Left kidney (tissue), 2 donors: ENCODE results near the gene PIK3IP1. TPM values are rescaled to one million over a fixed set of nuclear protein-coding genes. Genes with fewer than 3 reads are reported as not detected.

Experiments
- DNase-seq: peaks from one replicate; pipeline ENCODE4 v3.0.0-alpha.2; 2013
- polyA plus RNA-seq: library from polyadenylated mRNA; unstranded; fragments of 120-200 nt; gene quantifications from one replicate; pipeline ENCODE4 v1.2.1, GENCODE V29; 2013; ENCODE audit not compliant: insufficient read length

The PIK3IP1 gene
- polyA plus RNA-seq, 1 donor: 10.6 TPM

DNA sequence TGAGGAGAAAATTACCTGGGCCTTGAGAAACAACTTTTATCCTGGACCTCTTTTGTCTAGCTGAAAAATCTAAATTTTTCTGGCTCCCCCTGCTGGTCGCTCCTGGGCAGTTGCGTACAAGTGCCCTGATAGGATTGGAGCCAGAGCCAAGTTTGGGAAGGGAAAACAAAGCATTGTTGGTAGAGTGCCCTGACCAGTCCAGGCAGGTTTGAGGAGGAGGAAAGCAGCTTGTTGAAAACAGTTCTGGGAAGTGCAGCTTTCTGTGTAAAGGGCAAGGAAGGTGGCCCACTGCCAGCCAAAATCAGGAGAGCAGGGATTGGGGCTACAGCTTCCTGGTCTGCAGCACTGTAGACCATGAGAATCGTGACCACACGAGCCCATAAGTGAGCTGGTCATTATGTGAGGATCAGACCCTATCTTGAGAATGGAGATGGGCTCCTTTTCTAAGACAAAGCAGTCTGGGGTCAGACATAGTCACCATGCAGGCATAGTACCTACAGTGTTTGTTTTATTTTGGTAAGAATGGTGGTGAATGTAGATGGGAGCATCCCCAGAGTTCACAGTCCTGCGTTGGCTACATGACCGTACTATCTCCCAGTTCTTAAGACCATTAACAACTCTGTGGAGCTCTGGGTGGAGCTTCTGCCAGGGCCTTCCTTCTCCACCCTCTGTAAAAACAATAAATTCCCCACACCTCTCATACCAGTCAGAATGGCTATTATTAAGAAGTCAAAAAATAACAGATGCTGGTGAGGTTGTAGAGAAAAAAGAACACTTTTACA lies 21.3 kb upstream of the PIK3IP1 start:
- peak; percentile 81 for DNase-seq

DNA sequence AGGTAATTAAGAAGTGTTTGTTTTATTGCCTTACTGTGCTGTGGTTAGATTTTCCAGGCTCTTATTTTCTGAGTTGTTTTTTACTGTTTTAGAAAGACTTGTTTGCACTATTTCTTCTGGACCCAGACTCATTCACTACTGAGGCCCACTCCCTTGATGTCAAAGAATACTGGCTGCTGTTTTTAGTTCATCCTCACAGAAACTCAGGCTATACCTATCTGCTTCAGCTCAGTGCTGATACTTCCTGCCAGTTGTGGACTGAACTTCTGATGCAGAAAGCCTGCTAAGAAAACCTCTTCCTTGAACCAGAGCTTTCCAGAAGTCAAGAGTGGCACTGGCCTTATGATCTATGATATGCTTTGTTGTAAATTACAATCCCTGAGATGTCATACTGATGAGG lies 15.9 kb upstream of the PIK3IP1 start:
- no peak for DNase-seq

DNA sequence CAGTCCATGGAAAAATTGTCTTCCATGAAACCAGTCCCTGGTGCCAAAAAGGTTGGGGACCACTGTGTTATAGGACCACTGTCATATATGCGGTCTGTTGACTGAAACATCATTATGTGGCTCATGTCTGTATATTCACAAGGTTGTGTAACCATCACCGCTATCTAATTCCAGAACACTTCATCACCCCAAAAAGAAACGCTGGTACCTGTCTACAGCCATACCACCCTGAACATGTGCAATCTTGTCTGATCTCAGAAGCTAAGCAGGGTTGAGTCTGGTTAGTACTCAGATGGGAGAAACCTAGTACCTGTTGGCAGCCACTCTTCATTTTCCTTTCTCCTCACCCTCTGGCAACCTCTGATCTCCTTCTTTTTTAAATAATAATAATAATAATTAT lies 12.9 kb upstream of the PIK3IP1 start:
- DNase-seq: no peak

DNA sequence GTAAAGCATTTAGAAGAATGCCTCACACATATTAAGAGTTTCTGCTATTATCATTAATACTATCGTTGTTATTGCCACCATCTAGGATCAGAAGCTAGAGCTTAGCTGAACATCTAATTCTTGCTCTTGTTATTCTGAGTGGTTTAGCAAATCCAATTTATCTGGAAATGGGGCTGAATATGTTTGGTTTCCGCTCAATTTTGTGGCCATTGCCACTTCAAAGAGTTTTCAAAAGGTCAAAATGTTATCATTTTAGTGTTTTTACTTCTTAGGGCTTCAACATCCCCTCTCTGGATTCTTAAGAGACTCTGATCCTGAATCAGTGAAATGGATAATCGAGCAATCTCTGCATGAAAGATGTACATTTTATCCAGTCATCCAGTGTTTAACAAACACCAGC lies 10.2 kb upstream of the PIK3IP1 start:
- no peak for DNase-seq

DNA sequence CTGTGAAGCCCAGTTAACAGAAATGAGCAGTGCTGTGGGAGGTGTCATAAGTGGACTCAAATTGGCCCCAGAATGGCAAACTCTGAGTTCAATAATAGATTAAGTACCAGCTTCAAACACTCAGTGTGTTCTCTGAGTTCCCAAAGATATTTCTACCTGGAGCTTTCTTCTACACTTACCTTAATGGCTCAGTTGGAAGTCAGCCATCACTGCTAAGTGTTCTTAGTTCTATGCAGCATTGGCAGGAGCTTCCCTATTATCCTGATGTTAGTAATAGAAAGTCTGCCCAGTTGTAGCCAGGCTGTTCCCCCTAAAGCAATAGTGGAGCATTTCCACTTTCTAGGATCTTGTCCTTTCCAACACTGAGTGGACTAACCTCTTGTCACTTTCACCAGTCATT lies 9.7 kb upstream of the PIK3IP1 start:
- DNase-seq: no peak

DNA sequence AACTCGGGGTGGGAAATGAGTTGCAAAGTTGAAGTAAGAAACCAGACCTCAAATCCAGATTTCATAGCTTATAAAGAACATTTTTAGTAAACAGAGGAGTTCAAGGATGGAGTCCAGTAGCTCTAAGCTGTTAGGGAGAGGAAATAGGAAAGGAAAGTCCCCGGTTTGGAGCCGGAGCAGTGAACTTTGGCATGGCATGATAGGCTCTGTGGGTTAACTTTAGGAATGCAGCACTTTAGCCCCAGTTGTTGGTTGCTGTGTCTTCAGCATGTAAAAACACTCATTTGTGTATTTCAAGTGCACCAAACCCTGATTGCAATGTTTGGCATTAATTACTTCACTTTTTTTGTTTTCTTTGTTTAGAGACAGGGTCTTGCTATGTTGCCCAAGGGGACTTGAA lies 8.6 kb upstream of the PIK3IP1 start:
- DNase-seq: no peak

DNA sequence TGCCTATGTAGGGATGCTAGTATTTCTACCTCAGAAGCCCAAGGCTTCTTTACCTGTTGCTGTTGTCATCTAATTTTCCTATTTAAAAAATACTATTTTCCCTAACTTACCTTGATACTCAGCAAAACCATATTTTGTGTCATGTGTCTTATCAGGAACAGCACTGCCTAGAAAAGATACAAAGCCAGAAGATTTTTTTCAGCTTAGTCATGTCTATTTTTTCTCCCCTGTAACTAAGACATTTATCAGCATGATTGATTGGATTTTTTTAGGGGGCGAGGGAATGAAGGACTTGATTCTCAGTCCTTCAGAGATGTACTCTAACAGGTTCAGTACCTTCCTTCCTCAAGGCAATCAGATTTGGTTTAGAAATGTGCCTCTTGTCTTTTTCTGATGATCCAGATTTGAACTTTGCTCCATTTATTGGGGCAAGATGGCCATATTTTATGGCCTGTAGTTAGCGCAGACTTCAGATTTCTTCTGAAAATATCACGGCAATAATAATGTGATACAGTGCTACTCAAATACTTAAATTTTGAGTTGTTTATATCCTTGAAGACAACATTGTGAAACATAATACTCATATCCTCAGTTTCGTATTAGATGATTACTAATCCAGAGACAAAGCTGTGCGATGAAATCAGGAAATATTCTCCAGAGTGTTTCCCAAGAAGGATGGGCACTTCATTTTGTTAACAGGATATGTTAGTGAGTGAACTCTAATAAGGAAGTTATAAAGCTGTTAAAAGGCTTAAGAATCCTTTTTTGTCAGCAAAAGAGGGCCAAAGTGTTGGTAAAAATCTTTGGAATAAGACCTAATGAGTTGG lies 3.8 kb upstream of the PIK3IP1 start:
- no peak for DNase-seq

DNA sequence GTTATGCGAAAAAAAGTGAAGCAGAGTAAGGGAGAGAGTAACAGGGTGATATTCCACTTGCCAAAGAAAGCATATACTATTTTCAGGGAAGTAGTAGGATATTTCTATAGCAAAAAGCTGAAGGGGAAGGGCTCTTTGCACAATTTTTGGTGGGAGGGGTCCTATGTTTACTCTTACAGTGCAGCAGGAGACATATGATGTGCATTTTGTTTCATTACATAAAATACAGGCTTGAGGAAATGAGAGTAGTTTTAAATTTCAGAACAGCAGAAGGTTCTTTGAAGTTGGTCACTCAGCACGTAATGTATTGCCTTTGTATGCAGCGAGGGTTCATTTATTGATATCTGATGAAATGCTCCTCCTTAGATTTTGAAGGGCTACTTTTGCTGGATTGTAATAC lies 3.1 kb upstream of the PIK3IP1 start:
- no peak for DNase-seq

DNA sequence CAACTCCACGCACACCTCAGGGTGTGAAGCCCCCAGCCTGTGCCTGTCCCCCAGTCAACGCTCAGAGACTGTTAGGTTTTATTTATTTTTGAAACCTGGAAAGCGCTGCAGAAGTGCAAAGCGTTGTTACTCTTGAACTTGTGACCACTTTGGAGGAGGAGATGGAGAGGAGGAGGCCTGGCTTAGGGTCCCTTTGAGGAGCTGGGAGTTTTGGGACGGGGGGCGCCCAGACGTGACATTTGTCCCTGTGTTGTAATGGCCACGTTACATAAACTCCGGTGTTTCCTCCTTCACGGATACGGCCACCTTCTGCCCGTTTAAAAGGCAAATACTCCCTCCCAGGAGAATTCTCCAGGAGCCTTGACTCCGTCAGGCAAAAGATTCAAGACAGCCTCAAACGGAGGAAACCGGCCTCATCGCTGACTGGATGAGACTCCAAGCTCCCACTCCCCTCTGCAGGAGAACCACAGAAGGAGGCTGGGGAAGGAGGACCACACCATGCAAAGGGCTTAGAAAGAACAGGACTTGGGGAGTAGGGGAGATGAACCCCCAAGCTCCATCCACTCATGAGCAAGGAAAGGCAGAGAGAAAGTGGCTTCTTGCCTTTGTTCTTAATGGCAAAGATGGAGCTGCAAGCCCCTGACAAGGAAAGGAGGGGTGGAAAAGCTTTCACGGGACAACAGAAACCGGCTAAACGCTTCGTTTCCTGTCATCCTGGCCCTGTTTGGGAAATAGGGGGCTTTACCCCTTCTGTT lies 630 bp downstream of the PIK3IP1 start:
- DNase-seq: peak; percentile 33

DNA sequence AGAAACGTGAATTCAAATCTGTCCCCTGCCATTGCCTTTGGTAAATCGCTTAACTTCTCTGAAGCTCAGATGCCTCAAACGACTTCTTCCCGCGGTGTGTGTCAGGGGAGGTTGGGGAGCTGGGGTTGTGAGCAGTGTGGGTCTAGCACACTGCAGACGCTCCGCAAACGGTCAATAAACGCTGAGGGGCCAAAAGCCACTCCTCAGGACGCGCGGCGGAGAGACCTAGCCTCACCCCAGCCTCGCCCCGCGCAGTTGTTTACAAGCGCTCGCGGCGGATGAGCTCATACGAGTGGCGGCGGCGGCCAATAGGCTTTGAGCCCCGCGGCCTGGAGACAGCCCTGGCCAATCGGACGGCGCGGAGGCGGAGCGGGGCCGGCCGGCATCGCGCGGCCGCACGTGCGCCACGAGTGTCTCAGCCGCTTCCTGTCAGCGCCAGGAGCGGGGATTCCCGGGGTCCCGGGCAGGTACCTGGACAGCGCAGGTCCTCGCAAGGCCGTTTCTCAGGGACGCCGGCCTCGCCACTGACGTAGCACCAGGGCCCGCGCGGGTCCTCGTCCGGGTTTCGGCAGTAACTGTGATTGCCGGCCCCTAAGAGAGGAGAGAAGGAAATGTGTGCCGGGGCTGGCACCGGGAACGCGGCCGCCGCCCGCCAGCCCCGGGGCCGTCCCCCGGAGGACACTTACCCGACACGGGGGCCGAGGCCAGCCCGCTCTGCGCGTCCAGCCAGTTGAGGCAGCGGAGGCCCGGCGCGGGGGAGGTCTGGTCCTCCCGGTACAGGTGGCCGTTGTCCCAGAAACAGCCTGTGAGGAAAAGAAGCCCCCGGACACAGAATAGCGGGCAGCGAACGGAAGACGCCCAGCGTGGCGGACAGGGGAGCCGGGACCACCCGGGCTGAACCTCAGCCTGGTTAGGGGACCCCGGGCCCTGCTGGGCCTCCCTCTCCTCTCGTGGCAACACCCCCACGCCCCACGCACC lies 1.5 kb downstream of the PIK3IP1 start:
- peak; percentile 91 for DNase-seq

DNA sequence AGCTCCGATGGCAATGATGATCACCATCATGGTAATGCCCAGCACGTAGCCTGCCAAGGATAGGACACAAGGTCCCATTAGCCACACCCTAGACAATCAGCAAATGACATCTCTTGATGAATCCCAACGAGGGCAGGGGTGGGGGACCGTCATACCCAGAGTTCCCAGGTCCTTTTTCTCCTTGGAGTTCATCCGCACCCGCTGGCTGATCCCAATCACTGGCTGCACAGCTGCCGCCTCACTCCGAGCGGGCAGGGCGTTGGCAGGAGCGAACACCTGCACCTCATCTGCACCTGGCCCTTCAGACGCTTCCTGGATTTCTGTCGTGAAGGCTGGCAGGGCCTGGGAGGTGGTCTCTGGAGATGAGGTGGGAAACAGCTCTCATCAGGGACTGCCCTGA lies 2.9 kb downstream of the PIK3IP1 start:
- no peak for DNase-seq

DNA sequence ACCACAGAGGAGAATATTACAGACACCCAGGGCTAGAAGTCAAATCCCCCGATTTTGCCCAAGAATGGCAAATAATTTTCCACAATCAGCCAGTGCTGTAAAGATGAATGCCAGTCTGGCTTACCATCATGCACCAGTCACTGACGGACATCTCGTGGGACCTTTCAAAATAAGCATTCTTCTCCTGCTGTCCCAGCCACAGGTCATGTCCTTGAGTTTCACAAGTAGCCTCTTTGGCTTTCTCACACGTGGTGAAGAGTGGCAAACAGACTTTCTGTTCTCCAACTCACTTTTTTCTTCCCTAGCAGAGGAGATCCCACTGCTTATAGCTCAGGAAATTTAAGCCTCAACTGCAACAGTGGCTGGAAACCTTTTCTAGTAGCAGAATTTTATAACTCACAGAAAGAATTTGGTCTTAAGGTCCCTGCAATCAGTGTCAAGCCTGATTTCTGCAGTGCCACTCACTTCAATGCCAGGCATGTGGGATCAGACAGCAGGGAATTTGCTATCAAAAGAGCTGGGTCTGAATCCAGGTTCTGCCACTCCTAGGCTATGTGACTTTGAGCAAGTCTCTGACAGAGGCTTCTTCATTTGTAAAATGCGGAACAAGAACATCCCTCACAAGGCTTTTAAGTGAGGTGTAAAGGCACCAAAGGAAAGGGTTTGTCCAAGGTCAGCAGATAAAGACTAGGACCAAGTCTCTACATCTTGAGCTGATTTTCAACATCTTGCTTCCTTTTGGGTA lies 3.6 kb downstream of the PIK3IP1 start:
- DNase-seq: no peak

DNA sequence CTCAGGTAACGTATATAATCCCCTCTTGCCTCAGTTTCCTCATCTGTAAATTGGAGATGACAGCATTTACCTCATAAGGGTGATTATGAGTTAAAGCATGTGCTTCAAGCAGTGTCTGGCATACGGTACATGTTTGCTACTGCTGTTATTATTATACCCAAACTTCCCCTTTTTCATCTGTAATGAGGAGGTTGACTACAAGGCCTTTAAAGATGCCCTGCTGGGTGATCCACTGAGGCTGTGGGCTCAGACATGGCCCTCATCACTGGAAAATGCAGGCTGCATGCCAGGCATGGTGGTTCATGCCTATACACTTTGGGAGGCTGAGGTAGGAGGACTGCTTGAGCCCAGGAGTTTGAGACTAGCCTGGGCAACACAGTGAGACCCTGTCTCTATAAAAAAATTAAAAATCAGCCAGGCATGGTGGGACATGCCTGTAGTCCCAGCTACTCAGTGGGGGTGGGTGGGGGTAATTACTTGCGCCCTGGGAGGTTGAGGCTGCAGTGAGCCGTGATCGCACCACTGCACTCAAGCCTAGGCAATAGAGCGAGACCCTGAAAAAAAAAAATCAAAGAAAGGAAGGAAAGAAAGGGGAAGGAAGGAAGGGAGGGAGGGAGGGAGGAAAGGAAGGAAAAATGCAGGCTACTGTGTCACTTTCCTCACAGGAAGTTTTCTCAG lies 4.3 kb downstream of the PIK3IP1 start:
- DNase-seq: no peak

DNA sequence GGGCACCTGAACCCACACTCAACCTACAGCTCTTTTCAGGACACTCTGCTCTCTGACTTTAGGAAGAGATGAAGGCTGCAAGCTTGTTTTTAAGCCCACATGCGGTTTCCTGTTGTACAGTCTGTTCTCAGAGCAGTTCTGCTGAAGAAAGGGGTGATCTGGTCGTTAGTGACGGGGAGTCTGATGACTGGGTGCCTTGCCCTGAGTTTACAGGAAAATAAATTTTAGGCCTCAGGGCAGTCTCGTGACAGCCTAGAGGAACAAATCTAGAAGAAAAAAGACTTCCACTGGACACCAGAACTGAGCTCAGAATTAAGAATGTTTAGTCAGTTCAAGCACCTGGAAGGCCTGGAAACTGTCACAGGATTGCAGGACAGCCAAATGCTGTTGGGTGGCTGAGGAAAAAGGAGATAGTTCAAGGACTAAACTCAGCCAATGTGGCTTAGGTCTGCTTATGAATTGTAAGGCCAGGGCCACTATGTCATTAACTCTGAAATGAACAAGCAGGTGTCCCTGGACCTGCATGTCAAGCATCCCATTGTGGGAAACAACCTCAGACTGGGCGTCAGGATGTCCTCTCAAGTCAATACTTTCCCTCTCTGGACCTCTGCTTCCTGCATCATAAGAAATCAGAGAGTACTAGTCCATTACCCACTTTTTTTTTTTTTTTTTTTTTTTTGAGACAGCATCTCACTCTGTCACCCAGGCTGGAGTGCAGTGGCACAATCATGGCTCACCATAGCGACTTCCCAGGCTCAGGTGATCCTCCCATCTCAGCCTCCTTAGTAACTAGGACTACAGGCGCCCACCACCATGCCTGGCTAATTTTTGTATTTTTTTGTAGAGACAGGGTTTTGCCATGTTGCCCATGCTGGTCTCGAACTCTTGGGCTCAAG lies 5.7 kb downstream of the PIK3IP1 start:
- DNase-seq: no peak

DNA sequence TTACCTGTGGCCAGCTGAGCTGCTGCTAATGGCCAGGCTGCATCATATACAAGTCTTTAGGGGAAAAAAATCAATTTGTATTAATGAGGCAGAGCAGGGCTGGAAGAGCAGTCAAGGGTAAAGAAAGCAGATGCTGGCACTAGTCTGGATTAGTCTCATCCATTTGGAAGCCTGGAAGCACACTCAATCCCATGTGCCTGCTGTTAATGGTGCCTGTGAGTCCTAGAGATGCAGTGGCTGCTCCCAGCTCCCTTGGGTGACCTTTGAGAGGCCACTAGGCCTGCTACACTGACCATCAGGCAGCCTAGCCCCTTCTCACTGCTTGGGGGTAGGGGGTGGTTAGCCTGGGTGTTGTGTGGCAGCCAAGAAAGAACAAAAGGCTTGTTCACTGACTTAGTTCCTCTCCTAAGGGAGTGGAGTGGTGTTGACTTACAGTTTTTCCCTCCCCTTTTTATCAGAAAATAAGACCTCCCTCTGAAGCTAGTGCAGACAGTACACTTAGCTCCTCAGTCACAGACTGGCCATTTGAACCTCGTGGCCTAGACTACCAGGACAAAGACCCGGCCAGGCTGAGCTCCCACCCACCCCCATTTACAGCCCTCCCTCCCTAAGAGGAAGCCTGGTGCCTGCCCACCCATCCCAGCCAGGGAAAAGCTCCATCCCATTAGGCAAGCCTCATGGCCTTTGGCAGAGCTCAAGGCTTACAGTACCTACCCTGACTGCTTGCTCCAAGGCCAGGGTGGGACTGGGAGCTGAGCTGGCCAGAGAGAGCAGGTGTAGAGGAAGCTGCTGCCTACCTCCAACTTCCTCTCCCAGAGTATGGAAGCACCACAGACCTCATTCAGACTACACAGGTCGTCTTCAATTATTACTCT lies 7.8 kb downstream of the PIK3IP1 start:
- DNase-seq: no peak

DNA sequence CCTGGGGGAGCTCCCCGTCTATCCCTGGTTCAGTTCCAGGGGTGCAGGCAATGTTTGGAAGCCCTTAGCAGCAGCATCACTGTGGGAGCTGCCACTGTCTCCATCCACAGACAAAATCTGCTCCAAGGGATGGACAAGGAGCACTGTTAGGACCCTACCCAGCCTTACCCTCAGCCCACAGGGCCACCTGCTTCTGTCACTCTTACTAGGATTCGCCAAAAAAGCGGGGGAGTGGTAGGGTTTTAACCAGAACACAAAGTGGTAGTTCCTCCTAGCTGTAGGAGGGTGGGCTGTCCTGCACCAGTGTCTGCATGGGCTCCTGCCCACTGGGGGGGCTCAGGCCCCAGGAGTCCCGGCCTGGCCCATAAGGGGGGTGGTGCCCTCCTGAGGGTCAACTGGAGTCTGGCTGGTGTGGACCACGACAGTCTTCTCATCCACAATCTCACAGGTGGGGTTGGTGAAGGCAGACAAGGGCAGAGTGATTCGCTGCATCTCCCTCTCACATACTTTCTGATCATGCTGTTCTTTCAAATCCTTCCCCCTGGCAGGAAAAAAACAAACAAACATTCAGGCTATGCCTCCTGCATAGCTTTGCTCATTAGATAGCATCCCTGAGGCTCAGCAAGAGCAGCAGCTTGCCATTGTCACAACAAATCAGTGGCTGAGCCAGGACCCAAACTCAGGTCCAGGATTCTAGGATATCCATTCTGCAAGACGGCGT lies 9.4 kb downstream of the PIK3IP1 start:
- no peak for DNase-seq

DNA sequence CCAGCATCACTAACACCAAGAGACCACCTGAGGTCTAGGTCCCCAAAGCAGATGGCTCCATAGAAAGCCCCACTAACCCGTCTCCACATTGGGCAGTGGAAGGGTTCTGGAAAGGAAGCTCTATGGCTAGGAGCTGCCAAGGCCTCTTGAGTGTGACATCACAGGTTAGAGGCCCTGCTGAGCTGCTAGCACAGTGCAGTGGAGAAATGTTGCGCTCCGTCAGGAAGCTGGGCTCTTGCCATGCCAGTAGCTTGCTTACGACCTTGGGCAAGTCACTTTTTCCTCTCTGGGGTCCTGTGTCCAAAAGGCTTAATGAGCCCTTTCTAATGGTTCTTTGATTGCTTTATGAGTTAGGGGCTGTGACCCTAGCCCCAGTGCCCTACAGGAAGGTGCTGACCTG lies 10.6 kb downstream of the PIK3IP1 start:
- DNase-seq: no peak
